ENCODE measurements around the gene BEND6. TPM values are rescaled to one million over a fixed set of nuclear protein-coding genes. Genes with fewer than 3 reads are reported as not detected.

The BEND6 gene
- total and polyA plus RNA-seq, 7 donors: 0.14 to 1.1 (median 0.30) TPM

- intact Hi-C loops (cut with DNase I): no loop called here
- no peaks in the 10 kb centered on the region for H3K4me1 ChIP-seq
- H3K36me3 ChIP-seq (ENCODE audit: insufficient read depth in 1 of 2, low read depth in 1 of 2): no peaks in the 10 kb centered on the region
- H3K4me3 ChIP-seq: no peak overlapping the region
- ATAC-seq (no peak), DNase-seq (no peak)
- TF ChIP-seq, protein P1, sequence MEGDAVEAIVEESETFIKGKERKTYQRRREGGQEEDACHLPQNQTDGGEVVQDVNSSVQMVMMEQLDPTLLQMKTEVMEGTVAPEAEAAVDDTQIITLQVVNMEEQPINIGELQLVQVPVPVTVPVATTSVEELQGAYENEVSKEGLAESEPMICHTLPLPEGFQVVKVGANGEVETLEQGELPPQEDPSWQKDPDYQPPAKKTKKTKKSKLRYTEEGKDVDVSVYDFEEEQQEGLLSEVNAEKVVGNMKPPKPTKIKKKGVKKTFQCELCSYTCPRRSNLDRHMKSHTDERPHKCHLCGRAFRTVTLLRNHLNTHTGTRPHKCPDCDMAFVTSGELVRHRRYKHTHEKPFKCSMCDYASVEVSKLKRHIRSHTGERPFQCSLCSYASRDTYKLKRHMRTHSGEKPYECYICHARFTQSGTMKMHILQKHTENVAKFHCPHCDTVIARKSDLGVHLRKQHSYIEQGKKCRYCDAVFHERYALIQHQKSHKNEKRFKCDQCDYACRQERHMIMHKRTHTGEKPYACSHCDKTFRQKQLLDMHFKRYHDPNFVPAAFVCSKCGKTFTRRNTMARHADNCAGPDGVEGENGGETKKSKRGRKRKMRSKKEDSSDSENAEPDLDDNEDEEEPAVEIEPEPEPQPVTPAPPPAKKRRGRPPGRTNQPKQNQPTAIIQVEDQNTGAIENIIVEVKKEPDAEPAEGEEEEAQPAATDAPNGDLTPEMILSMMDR (IDR thresholded peaks at IDR 0.05): no peak
- 74 to 79% (median 75%) methylated on average over 2 of the region's 2 CpGs for WGBS, 3 donors
- no peaks in the 10 kb centered on the region for H3K27me3 ChIP-seq (ENCODE audit: insufficient read depth in 3 of 3, low read length in 2 of 3)
- no peak overlapping the region for H3K27ac ChIP-seq
- no peaks in the 10 kb centered on the region for H3K9me3 ChIP-seq
Observed at GRCh38 chr6:56992036-56992435, 37.1 kb downstream of the BEND6 start.

DNA sequence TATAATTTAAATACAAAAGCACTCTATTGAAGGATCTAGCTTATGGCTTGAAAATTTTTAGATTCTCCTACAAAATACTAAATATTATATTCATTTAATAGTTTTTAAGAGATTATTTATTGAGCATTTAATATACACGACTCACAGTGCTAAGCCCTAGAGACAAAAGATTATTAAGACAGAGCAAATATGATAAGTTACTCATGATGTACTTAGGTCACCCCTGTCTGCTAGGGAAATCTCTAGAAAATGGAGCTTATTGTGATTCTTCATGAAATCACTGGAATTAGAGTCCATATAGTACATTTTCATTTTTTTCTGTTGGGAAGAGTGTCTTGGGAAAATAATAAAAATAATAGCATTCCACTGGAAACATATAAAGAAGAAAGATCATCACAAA, 37.8 kb downstream of the BEND6 start:
- DNase-seq: no peak
- 64 to 76% (median 72%) methylated on average over 1 of the region's 1 CpG for WGBS, 3 donors

GRCh38 chr6:56995347-56995902, 40.5 kb downstream of the BEND6 start:
- intact Hi-C loops (cut with DNase I): no loop called here
- no peaks in the 10 kb centered on the region for H3K9me3 ChIP-seq
- WGBS, 3 donors: 79 to 91% (median 81%) methylated on average over 3 of the region's 3 CpGs
- DNase-seq (no peak), ATAC-seq (no peak)
- no peaks in the 10 kb centered on the region for H3K27me3 ChIP-seq (ENCODE audit: insufficient read depth in 3 of 3, low read length in 2 of 3)
- TF ChIP-seq, protein P1 (IDR thresholded peaks at IDR 0.05): no peak
- H3K36me3 ChIP-seq (ENCODE audit: insufficient read depth in 1 of 2, low read depth in 1 of 2): no peaks in the 10 kb centered on the region
- no peak overlapping the region for H3K4me3 ChIP-seq
- H3K27ac ChIP-seq: no peak overlapping the region
- no peaks in the 10 kb centered on the region for H3K4me1 ChIP-seq

More for the DNA sequence above, 37.8 kb downstream of the BEND6 start:
- no peak overlapping the region for H3K4me3 ChIP-seq
- no peaks in the 10 kb centered on the region for H3K9me3 ChIP-seq
- H3K4me1 ChIP-seq: no peaks in the 10 kb centered on the region
- H3K27me3 ChIP-seq (ENCODE audit: insufficient read depth in 3 of 3, low read length in 2 of 3): no peaks in the 10 kb centered on the region
- no peak for ATAC-seq
- intact Hi-C loops (cut with DNase I): no loop called here
- no peaks in the 10 kb centered on the region for H3K36me3 ChIP-seq (ENCODE audit: insufficient read depth in 1 of 2, low read depth in 1 of 2)
- TF ChIP-seq, protein P1 (IDR thresholded peaks at IDR 0.05): no peak
- no peak overlapping the region for H3K27ac ChIP-seq

DNA sequence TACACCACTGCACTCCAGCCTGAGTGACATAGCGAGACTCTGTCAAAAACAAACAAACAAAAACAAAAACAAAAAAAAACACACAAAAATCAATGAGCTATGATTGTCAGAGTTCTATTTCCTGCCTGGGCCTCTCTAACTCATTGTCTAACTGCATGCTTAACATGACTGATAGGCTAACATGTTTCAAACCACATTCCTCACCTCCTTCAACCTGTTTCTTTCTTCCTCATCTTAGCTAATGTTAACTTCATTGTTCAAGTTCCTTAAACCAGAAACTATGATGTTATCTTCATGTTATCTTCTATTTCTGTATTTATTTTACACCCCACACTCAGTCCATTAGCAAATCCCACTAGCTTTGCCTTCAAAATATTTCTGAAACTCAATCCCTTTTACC, 41.5 kb downstream of the BEND6 start:
- 76 to 86% (median 83%) methylated on average over 1 of the region's 1 CpG for WGBS, 3 donors

More for the DNA sequence above, 41.5 kb downstream of the BEND6 start:
- ATAC-seq: no peak
- intact Hi-C loops (cut with DNase I): no loop called here
- no peaks in the 10 kb centered on the region for H3K9me3 ChIP-seq
- no peak overlapping the region for H3K4me3 ChIP-seq
- H3K27me3 ChIP-seq (ENCODE audit: insufficient read depth in 3 of 3, low read length in 2 of 3): no peaks in the 10 kb centered on the region
- H3K36me3 ChIP-seq (ENCODE audit: insufficient read depth in 1 of 2, low read depth in 1 of 2): no peaks in the 10 kb centered on the region
- H3K4me1 ChIP-seq: no peaks in the 10 kb centered on the region
- no peak overlapping the region for H3K27ac ChIP-seq
- no peak for DNase-seq
- TF ChIP-seq, protein P1 (IDR thresholded peaks at IDR 0.05): no peak

All from psoas muscle (tissue), 8 donors.